ENCODE measurements around the gene PTGR3. TPM values are rescaled to one million over a fixed set of nuclear protein-coding genes. Genes with fewer than 3 reads are reported as not detected.

Gene PTGR3
- total and polyA plus RNA-seq, 5 donors = 23.4 to 42.9 (median 30.4) TPM

DNA sequence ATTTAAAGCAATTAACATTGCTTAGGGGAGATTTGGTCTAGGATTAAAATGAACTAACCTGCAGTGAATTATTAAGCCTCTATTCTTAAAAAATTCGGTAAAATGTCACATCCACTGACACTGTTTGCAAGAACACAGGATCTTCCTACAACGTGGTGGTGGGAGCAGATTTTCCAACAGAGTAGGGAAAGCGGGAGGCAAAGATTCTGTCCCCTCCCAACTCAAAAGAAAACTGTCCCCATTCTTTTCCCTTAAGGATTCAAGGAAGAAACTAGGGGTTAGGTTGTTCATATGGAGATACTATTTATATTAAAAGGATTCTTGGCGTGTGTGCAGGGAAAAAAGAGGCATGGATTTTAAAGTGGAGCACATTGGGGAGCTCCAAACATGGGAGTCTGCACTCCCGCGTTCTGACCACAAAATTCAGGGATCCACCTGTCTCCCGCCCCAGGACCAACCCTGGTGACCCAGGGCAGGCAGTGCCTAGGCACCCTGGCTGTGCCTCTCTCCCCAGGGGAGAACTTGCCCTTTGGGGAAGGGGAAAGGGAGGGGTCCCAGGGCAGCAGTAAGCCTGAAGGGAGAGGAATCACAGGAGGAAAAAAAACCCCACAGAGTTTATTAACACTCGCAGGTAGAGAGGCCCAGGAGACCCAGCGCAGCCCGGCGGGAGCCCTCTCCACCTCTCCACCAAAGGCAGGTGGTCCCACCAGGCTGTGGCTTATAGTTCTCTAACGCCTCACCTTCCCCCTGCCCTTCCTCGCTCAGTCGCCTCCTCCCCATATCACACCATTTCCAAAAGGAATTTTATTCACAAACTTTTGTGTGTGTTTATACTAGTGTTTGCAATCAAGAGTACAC is 2.3 kb downstream of the PTGR3 start:
- Histone ChIP-seq H3K4me3 (ENCODE audit: low read length) (peak overlapping the region; percentile 100), H3K27me3 (ENCODE audit: control insufficient read depth, insufficient read depth) (no peaks in the 10 kb centered on the region), H3K27ac (ENCODE audit: low read length) (peak overlapping the region; percentile 57), H3K4me1 (ENCODE audit: control insufficient read depth, insufficient read depth, low read length) (peaks cover 5% of the 10 kb centered on the region), H3K9me3 (ENCODE audit: control insufficient read depth, low read length) (no peaks in the 10 kb centered on the region)
- DNase-seq (no peak), ATAC-seq (no peak)
- 64% methylated on average over 14 of the region's 14 CpGs for WGBS
- intact Hi-C loops (cut with DNase I) = no loop called here

DNA sequence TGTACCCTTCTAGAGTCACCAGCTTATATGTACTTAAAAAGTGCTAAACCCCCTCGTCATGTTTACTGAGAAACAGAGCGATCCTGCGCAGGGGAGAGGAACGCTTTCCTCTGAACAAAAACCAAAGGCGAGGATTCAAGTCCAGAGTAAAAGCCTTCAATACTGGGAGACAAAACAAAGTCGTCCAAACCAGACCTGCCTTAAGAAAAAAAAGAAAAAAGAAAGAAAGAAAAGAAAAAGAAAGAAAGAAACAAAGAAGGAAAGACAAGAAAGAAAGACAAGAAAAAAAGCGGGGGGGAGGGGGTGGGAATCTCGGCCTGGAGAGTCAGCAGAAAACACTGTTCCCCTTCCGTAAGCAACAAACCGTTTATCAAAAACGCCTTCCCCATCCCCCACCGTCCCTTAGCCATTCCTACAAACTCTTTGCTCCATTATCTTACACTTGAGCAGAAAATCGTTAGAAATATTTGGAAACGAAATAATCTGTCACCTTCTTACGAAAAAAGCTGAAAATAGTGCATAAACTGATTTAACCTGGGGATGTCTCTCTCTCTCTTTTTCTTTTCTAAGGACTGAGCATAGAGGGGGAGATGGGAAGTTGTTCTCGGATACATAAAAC is 3.3 kb downstream of the PTGR3 start:
- peak overlapping the region; percentile 45 for H3K4me3 ChIP-seq (ENCODE audit: low read length)
- intact Hi-C loops (cut with DNase I) = no loop called here
- DNase-seq = no peak
- no peaks in the 10 kb centered on the region for H3K27me3 ChIP-seq (ENCODE audit: control insufficient read depth, insufficient read depth)
- no peak for ATAC-seq
- no peak overlapping the region for H3K27ac ChIP-seq (ENCODE audit: low read length)
- WGBS = 49% methylated on average over 16 of the region's 16 CpGs
- no peaks in the 10 kb centered on the region for H3K9me3 ChIP-seq (ENCODE audit: control insufficient read depth, low read length)
- peaks cover 6% of the 10 kb centered on the region for H3K4me1 ChIP-seq (ENCODE audit: control insufficient read depth, insufficient read depth, low read length)

GRCh38 chr18:75204732-75205513 is 4.0 kb downstream of the PTGR3 start:
- DNase-seq = peak; percentile 50 to 79 (median 79)
- peak; percentile 2 to 31 for ATAC-seq
- H3K27ac ChIP-seq (ENCODE audit: low read length) = peak overlapping the region; percentile 1
- no peaks in the 10 kb centered on the region for H3K9me3 ChIP-seq (ENCODE audit: control insufficient read depth, low read length)
- no peaks in the 10 kb centered on the region for H3K27me3 ChIP-seq (ENCODE audit: control insufficient read depth, insufficient read depth)
- intact Hi-C loops (cut with DNase I) = no loop called here
- peak overlapping the region; percentile 45 for H3K4me3 ChIP-seq (ENCODE audit: low read length)
- WGBS = 28% methylated on average over 75 of the region's 75 CpGs
- H3K4me1 ChIP-seq (ENCODE audit: control insufficient read depth, insufficient read depth, low read length) = peaks cover 6% of the 10 kb centered on the region

DNA sequence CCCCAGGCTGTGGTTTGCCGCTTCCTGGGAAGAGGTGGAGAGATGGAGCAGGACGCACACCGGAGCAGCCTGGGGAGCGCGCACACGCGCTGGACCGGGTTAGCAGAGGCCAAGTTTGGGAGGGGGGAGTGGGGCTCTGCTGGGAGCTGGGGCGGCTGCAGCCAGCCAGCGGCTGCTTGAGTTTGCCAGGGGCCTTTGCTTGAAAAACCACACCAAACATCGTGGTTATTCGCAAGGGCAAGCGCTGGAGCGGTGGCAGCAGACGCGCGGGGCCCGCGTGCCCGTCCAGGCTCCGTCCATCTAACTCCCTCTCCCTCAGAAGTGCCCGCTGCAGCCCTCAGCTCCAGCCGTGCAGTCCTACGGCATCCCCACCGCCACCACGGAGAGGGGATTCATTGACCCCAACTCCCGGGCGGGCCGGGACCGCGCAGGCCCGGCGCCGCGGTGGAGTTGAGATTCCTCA is 4.6 kb downstream of the PTGR3 start:
- Histone ChIP-seq H3K9me3 (ENCODE audit: control insufficient read depth, low read length) (no peaks in the 10 kb centered on the region), H3K4me3 (ENCODE audit: low read length) (peak overlapping the region; percentile 45), H3K27ac (ENCODE audit: low read length) (no peak overlapping the region), H3K27me3 (ENCODE audit: control insufficient read depth, insufficient read depth) (no peaks in the 10 kb centered on the region), H3K4me1 (ENCODE audit: control insufficient read depth, insufficient read depth, low read length) (peaks cover 7% of the 10 kb centered on the region)
- ATAC-seq (peak in 1 of 2 donors; percentile 6), DNase-seq (peak in 2 of 3 donors; percentile 28 to 68)
- intact Hi-C loops (cut with DNase I) = no loop called here
- WGBS = 20% methylated on average over 35 of the region's 35 CpGs

- Histone ChIP-seq H3K27ac (ENCODE audit: low read length) (no peak overlapping the region), H3K27me3 (ENCODE audit: control insufficient read depth, insufficient read depth) (no peaks in the 10 kb centered on the region), H3K4me1 (ENCODE audit: control insufficient read depth, insufficient read depth, low read length) (peaks cover 7% of the 10 kb centered on the region), H3K4me3 (ENCODE audit: low read length) (no peak overlapping the region), H3K9me3 (ENCODE audit: control insufficient read depth, low read length) (no peaks in the 10 kb centered on the region)
- intact Hi-C loops (cut with DNase I) = no loop called here
- ATAC-seq (peak in 1 of 2 donors; percentile 25), DNase-seq (peak in 2 of 3 donors; percentile 64 to 65)
- 44% methylated on average over 24 of the region's 24 CpGs for WGBS
Measured at GRCh38 chr18:75203416-75204268, 5.3 kb downstream of the PTGR3 start.

- DNase-seq = no peak
- Histone ChIP-seq H3K9me3 (ENCODE audit: control insufficient read depth, low read length) (no peaks in the 10 kb centered on the region), H3K4me3 (ENCODE audit: low read length) (no peak overlapping the region), H3K27ac (ENCODE audit: low read length) (no peak overlapping the region), H3K4me1 (ENCODE audit: control insufficient read depth, insufficient read depth, low read length) (peaks cover 9% of the 10 kb centered on the region), H3K27me3 (ENCODE audit: control insufficient read depth, insufficient read depth) (no peaks in the 10 kb centered on the region)
- ATAC-seq = no peak
- intact Hi-C loops (cut with DNase I) = no loop called here
- WGBS = 88% methylated on average over 6 of the region's 6 CpGs
Measured at GRCh38 chr18:75202696-75203365, 6.1 kb downstream of the PTGR3 start.

DNA sequence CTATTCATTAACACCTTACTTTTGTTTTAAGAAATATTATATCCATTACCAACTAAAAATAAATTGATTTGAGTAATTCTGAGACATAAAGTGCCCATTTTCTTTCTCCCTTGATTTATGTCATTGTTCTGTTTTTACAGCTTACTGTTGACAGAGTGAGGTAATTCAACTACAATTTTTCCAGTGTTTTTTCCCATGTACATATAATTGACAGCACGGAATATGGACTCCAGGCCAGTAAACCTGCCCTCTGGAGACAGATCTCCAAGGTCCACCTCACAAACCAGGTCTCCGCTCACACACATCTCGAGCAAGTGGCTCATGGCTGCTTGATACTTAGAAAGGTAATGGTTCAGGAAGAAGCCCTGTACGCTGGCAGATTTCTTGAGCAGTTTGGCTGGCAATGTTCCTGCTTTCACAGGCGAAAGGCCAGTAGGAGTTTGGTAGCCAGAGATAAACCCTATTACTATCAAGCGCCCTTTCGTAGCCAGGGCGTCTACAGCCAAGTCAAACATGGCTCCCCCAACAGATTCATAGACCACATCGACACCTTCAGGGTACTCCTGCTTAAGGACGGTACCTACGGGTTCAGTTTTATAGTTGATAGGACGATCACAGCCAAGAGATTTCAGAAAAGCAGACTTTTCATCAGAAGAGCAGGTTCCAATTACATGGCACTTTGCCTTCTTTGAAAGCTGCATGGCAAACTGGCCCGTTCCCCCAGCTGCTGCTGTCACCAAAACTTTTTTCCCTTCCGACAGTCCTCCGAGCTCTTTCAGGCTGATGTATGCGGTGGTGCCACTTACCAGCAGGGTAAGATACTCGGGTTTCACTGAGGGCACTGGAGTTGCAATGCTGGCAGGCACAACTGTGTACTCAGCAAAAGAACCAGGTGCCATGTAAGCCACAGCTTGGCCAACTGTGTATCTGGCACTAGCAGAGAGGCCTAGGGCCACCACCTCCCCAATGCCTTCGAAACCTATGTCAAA is 7.4 kb downstream of the PTGR3 start:
- H3K9me3 ChIP-seq (ENCODE audit: control insufficient read depth, low read length) = no peaks in the 10 kb centered on the region
- 79% methylated on average over 18 of the region's 18 CpGs for WGBS
- intact Hi-C loops (cut with DNase I) = no loop called here
- DNase-seq (no peak), ATAC-seq (peak; percentile 22 to 23)
- no peaks in the 10 kb centered on the region for H3K27me3 ChIP-seq (ENCODE audit: control insufficient read depth, insufficient read depth)
- peak overlapping the region; percentile 48 for H3K27ac ChIP-seq (ENCODE audit: low read length)
- no peak overlapping the region for H3K4me3 ChIP-seq (ENCODE audit: low read length)
- peaks cover 9% of the 10 kb centered on the region for H3K4me1 ChIP-seq (ENCODE audit: control insufficient read depth, insufficient read depth, low read length)

GRCh38 chr18:75200605-75201280 is 8.2 kb downstream of the PTGR3 start:
- Histone ChIP-seq H3K27ac (ENCODE audit: low read length) (no peak overlapping the region), H3K4me1 (ENCODE audit: control insufficient read depth, insufficient read depth, low read length) (peaks cover 9% of the 10 kb centered on the region), H3K4me3 (ENCODE audit: low read length) (no peak overlapping the region), H3K9me3 (ENCODE audit: control insufficient read depth, low read length) (no peaks in the 10 kb centered on the region), H3K27me3 (ENCODE audit: control insufficient read depth, insufficient read depth) (no peaks in the 10 kb centered on the region)
- DNase-seq (no peak), ATAC-seq (no peak)
- intact Hi-C loops (cut with DNase I) = no loop called here
- 77% methylated on average over 7 of the region's 7 CpGs for WGBS

DNA sequence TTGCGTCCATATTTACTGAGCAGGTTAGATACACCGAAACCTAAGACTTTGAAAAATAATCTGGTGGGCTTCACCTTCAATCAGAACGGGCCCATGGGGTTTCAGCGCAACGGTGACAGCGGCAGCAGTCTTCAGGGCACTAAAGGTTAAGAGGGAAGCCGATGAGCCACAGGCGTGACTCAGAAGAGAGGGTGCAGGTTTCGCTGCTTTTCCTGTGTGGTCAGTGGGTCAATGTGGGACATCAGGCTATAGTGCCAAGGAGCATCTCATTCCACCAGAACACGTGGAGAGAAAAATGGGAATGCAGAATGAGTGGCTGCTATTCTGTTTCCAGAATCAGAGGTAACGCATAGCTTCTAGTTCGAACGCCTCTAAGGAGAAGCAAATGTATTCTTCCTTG is 8.9 kb downstream of the PTGR3 start:
- no peak overlapping the region for H3K27ac ChIP-seq (ENCODE audit: low read length)
- H3K4me1 ChIP-seq (ENCODE audit: control insufficient read depth, insufficient read depth, low read length) = peaks cover 9% of the 10 kb centered on the region
- WGBS = 95% methylated on average over 13 of the region's 13 CpGs
- ATAC-seq (no peak), DNase-seq (no peak)
- no peaks in the 10 kb centered on the region for H3K27me3 ChIP-seq (ENCODE audit: control insufficient read depth, insufficient read depth)
- no peak overlapping the region for H3K4me3 ChIP-seq (ENCODE audit: low read length)
- no peaks in the 10 kb centered on the region for H3K9me3 ChIP-seq (ENCODE audit: control insufficient read depth, low read length)
- intact Hi-C loops (cut with DNase I) = no loop called here
